Keratinocyte (primary cell): Measurements from ENCODE around the gene MET. TPM values are rescaled to one million over a fixed set of nuclear protein-coding genes. Genes with fewer than 3 reads are reported as not detected.

Experiments
- DNase-seq: peaks from one replicate; pipeline ENCODE4 v3.0.0-alpha.2; 2011; ENCODE audit warnings: low read depth, missing footprints, low spot score
- FAIRE-seq: peaks from 2 replicates; lab custom pipeline; 2011; peaks lifted over from hg19 to GRCh38; lab: Jason Lieb, UNC
- H2AFZ ChIP-seq: 2 replicates; pipeline ENCODE4 v1.6.0; 2012; ENCODE audit warnings: low read length, control low read depth, inconsistent platforms; ENCODE audit not compliant: control insufficient read depth
- H3K27ac ChIP-seq: 2 replicates; pipeline ENCODE4 v1.5.1; 2011; ENCODE audit warnings: low read length; ENCODE audit not compliant: control insufficient read depth, insufficient read depth
- H3K27me3 ChIP-seq: 3 replicates; pipeline ENCODE4 v1.6.0; 2011; ENCODE audit warnings: low read length; ENCODE audit not compliant: control insufficient read depth, insufficient read depth; ENCODE audit errors: extremely low read depth
- H3K36me3 ChIP-seq, 2 experiments: 2 replicates in 1 of 2; 3 replicates in 1 of 2; pipeline ENCODE4 v1.5.1; 2011; ENCODE audit warnings: low read length in 2 of 2, mild to moderate bottlenecking in 1 of 2; ENCODE audit not compliant: control insufficient read depth in 2 of 2, insufficient read depth in 2 of 2; ENCODE audit errors: extremely low read depth in 1 of 2
- H3K4me1 ChIP-seq: 3 replicates; pipeline ENCODE4 v1.5.1; 2011; ENCODE audit warnings: low read length; ENCODE audit not compliant: control insufficient read depth, insufficient read depth; ENCODE audit errors: extremely low read depth
- H3K4me2 ChIP-seq: 3 replicates; pipeline ENCODE4 v1.6.0; 2011; ENCODE audit warnings: low read depth, low read length; ENCODE audit not compliant: control insufficient read depth, insufficient read depth; ENCODE audit errors: extremely low read depth
- H3K4me3 ChIP-seq, 3 experiments: fragments of 200-600 bp in 1 of 3; sonication (generic) in 1 of 3; 2 replicates in 2 of 3; 3 replicates in 1 of 3; pipeline ENCODE4 v1.5.1; 2011 to 2016; ENCODE audit warnings: low read length in 3 of 3, mild to moderate bottlenecking in 3 of 3, control low read depth in 2 of 3, inconsistent platforms in 1 of 3, low read depth in 1 of 3, mixed read lengths in 1 of 3, mixed run types in 1 of 3, moderate library complexity in 1 of 3; ENCODE audit not compliant: control insufficient read depth in 2 of 3, insufficient read depth in 2 of 3; ENCODE audit errors: extremely low read depth in 1 of 3
- H3K79me2 ChIP-seq: 2 replicates; pipeline ENCODE4 v1.6.0; 2012; ENCODE audit warnings: low read length; ENCODE audit not compliant: control insufficient read depth, insufficient read depth
- H3K9ac ChIP-seq: 3 replicates; pipeline ENCODE4 v1.6.0; 2011; ENCODE audit warnings: low read length; ENCODE audit not compliant: control insufficient read depth, insufficient read depth; ENCODE audit errors: extremely low read depth
- H3K9me1 ChIP-seq: 3 replicates; pipeline ENCODE4 v1.6.0; 2011; ENCODE audit warnings: low read length; ENCODE audit not compliant: control insufficient read depth, insufficient read depth; ENCODE audit errors: extremely low read depth
- H3K9me3 ChIP-seq: 2 replicates; pipeline ENCODE4 v1.5.1; 2012; ENCODE audit warnings: low read depth, low read length; ENCODE audit not compliant: control insufficient read depth
- H4K20me1 ChIP-seq: 3 replicates; pipeline ENCODE4 v1.6.0; 2011; ENCODE audit warnings: low read length; ENCODE audit not compliant: control insufficient read depth, insufficient read depth; ENCODE audit errors: extremely low read depth
- CTCF ChIP-seq, 3 experiments: IDR thresholded peaks in 1 of 3; conservative IDR thresholded peaks in 1 of 3; optimal IDR thresholded peaks in 1 of 3; 2 replicates in 2 of 3; 3 replicates in 1 of 3; pipeline versions ENCODE3 to v1.5.1; 2011; ENCODE audit warnings: low read length in 3 of 3, mild to moderate bottlenecking in 3 of 3, moderate library complexity in 2 of 3, control low read depth in 1 of 3, inconsistent platforms in 1 of 3; ENCODE audit not compliant: insufficient read depth in 2 of 3; ENCODE audit errors: extremely low read depth in 1 of 3
- EZH2 ChIP-seq: IDR thresholded peaks from one replicate; pipeline ENCODE4 v1.6.1; 2012; ENCODE audit warnings: inconsistent platforms, mild to moderate bottlenecking, low read length, moderate library complexity
- dilution Hi-C: fragments of 300-500 bp; cut with MboI; formaldehyde crosslinking; loops from one replicate; pipeline ENCODE4 v1.7.0; 2020; ENCODE audit warnings: low sequenced_read_pairs; ENCODE audit not compliant: extremely low pct_ligation_motif_present
- polyA plus RNA-seq, 5 experiments: library from polyadenylated mRNA; depleted of rRNA in 3 of 5; stranded (reverse) in 3 of 5; stranded (forward) in 1 of 5; unstranded in 1 of 5; fragments of >200 nt; gene quantifications; 1 replicate in 1 of 5; 2 replicates in 3 of 5; 3 replicates in 1 of 5; pipeline versions ENCODE4 v1.2.1 to v1.2.3, GENCODE V29; 2011 to 2012; ENCODE audit warnings: missing spikeins in 2 of 5, low read depth in 1 of 5, low replicate concordance in 1 of 5

MET gene
- polyA plus RNA-seq, 1 donor (not counting 4 experiments of a cell fraction or from before 2014, with no cell fraction given): 117 TPM

- Histone ChIP-seq H3K79me2 (peaks cover 96% of the 10 kb centered on the region), H3K9me3 (no peaks in the 10 kb centered on the region), H3K4me2 (peak overlapping the region; percentile 66), H3K4me1 (peaks cover 59% of the 10 kb centered on the region), H3K27ac (peak overlapping the region; percentile 99), H3K4me3 (peak overlapping the region in 1 of 3 experiments; percentile 45), H3K27me3 (no peaks in the 10 kb centered on the region), H4K20me1 (no peaks in the 10 kb centered on the region), H3K36me3 (peaks cover 4 to 21% of the 10 kb centered on the region in 2 experiments), H2AFZ (no peak overlapping the region), H3K9ac (peak overlapping the region; percentile 77), H3K9me1 (no peaks in the 10 kb centered on the region)
- DNase-seq: peak; percentile 90
- FAIRE-seq: peak; percentile 95
- TF ChIP-seq CTCF (optimal IDR thresholded peaks at IDR 0.05 in 1 of 3, IDR thresholded peaks at IDR 0.05 in 1 of 3, conservative IDR thresholded peaks at IDR 0.05 in 1 of 3; ENCODE audit: extremely low read depth in 1 of 3, insufficient read depth in 2 of 3, low read length in 3 of 3) (no peak), EZH2 (no peak)
- dilution Hi-C loops: no loop called here
Observed at GRCh38 chr7:116679500-116679899, 7.5 kb downstream of the MET start.

GRCh38 chr7:116683786-116684185 is 11.8 kb downstream of the MET start:
- Histone ChIP-seq H3K27ac (no peak overlapping the region), H3K4me2 (no peak overlapping the region)
- no peak for FAIRE-seq

More at GRCh38 chr7:116683786-116684185, 11.8 kb downstream of the MET start:
- peaks cover 52% of the 10 kb centered on the region for H3K4me1 ChIP-seq
- H3K9me3 ChIP-seq: no peaks in the 10 kb centered on the region
- H3K9ac ChIP-seq: no peak overlapping the region
- H3K4me3 ChIP-seq: no peak overlapping the region
- dilution Hi-C loops: no loop called here
- no peaks in the 10 kb centered on the region for H3K9me1 ChIP-seq
- H2AFZ ChIP-seq: no peak overlapping the region
- no peaks in the 10 kb centered on the region for H3K27me3 ChIP-seq
- TF ChIP-seq CTCF (optimal IDR thresholded peaks at IDR 0.05 in 1 of 3, IDR thresholded peaks at IDR 0.05 in 1 of 3, conservative IDR thresholded peaks at IDR 0.05 in 1 of 3; ENCODE audit: extremely low read depth in 1 of 3, insufficient read depth in 2 of 3, low read length in 3 of 3): no peak
- DNase-seq: no peak
- no peaks in the 10 kb centered on the region for H4K20me1 ChIP-seq
- H3K36me3 ChIP-seq: peaks cover 5 to 23% of the 10 kb centered on the region in 2 experiments
- peaks cover 87% of the 10 kb centered on the region for H3K79me2 ChIP-seq
